Measurements from ENCODE around the gene SMAD2.
"Not testable (repeated sequence)": the region's sequence is repeated elsewhere in the genome, so short reads cannot be mapped to it uniquely, and the experiment has no call there.

- TF ChIP-seq, protein P1, sequence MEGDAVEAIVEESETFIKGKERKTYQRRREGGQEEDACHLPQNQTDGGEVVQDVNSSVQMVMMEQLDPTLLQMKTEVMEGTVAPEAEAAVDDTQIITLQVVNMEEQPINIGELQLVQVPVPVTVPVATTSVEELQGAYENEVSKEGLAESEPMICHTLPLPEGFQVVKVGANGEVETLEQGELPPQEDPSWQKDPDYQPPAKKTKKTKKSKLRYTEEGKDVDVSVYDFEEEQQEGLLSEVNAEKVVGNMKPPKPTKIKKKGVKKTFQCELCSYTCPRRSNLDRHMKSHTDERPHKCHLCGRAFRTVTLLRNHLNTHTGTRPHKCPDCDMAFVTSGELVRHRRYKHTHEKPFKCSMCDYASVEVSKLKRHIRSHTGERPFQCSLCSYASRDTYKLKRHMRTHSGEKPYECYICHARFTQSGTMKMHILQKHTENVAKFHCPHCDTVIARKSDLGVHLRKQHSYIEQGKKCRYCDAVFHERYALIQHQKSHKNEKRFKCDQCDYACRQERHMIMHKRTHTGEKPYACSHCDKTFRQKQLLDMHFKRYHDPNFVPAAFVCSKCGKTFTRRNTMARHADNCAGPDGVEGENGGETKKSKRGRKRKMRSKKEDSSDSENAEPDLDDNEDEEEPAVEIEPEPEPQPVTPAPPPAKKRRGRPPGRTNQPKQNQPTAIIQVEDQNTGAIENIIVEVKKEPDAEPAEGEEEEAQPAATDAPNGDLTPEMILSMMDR (optimal IDR thresholded peaks at IDR 0.05 in 1 of 3, IDR thresholded peaks at IDR 0.05 in 1 of 3, conservative IDR thresholded peaks at IDR 0.05 in 1 of 3; ENCODE audit: extremely low read depth in 1 of 3, insufficient read depth in 2 of 3, low read length in 3 of 3), result not testable (repeated sequence)
- not testable (repeated sequence) for TF ChIP-seq EZH2 (IDR thresholded peaks at IDR 0.05; ENCODE audit: low read length)
Measured at GRCh38 chr18:47961003-47961402, 30.5 kb upstream of the SMAD2 start.
